GM23338 (cell line): ENCODE results near the gene MAP4K3. TPM values are rescaled to one million over a fixed set of nuclear protein-coding genes. Genes with fewer than 3 reads are reported as not detected.

Source experiments
- ATAC-seq: fragments of 200-7000 bp; cut with Tn5 transposase; 3 replicates; pipeline ENCODE4 v1.9.1; 2020
- DNase-seq: peaks from one replicate; pipeline ENCODE4 v3.0.0-alpha.2; 2015; ENCODE audit warnings: low spot score
- H2AFZ ChIP-seq: fragments of 200-600 bp; sonication (generic); 2 replicates; pipeline ENCODE4 v1.8.0; 2016; ENCODE audit warnings: antibody characterized with exemption, mild to moderate bottlenecking, moderate library complexity
- H3F3A ChIP-seq: fragments of 200-600 bp; sonication (generic); replicated peaks from 2 replicates; pipeline ENCODE4 v1.8.0; 2017; ENCODE audit warnings: antibody characterized with exemption, mixed run types, low read depth
- H3K27ac ChIP-seq: fragments of 200-600 bp; sonication (generic); 2 replicates; pipeline ENCODE4 v1.6.1; 2016; ENCODE audit warnings: low read depth
- H3K27me3 ChIP-seq: fragments of 200-600 bp; sonication (generic); 2 replicates; pipeline ENCODE4 v1.8.0; 2016; ENCODE audit warnings: mild to moderate bottlenecking, mixed run types, moderate library complexity; ENCODE audit not compliant: insufficient read depth
- H3K36me3 ChIP-seq: fragments of 200-600 bp; sonication (generic); 2 replicates; pipeline ENCODE4 v1.8.0; 2016; ENCODE audit warnings: mild to moderate bottlenecking; ENCODE audit not compliant: insufficient read depth
- H3K4me1 ChIP-seq: fragments of 200-600 bp; sonication (generic); 2 replicates; pipeline ENCODE4 v1.8.0; 2016; ENCODE audit warnings: mild to moderate bottlenecking, moderate library complexity; ENCODE audit not compliant: insufficient read depth
- H3K4me2 ChIP-seq: fragments of 200-600 bp; sonication (generic); 2 replicates; pipeline ENCODE4 v1.7.1; 2017; ENCODE audit warnings: mixed run types
- H3K4me3 ChIP-seq: fragments of 200-600 bp; sonication (generic); 2 replicates; pipeline ENCODE4 v1.6.1; 2016; ENCODE audit warnings: mixed run types
- H3K79me2 ChIP-seq: fragments of 200-600 bp; sonication (generic); replicated peaks from 2 replicates; pipeline ENCODE4 v1.8.0; 2017; ENCODE audit warnings: mild to moderate bottlenecking; ENCODE audit not compliant: insufficient read depth
- H3K9me2 ChIP-seq: fragments of 200-600 bp; sonication (generic); 2 replicates; pipeline ENCODE4 v1.8.0; 2017; ENCODE audit not compliant: insufficient read depth
- H4K20me1 ChIP-seq: fragments of 200-600 bp; sonication (generic); replicated peaks from 2 replicates; pipeline ENCODE4 v1.8.0; 2017; ENCODE audit warnings: mild to moderate bottlenecking; ENCODE audit not compliant: insufficient read depth
- H3K27ac Mint-ChIP-seq: 2 replicates; pipeline ENCODE4 v1.8.0; 2020; ENCODE audit warnings: inconsistent platforms, mild to moderate bottlenecking, moderate library complexity, mixed read lengths
- H3K27me3 Mint-ChIP-seq: 3 replicates; pipeline ENCODE4 v1.8.0; 2022; ENCODE audit warnings: low read depth, mild to moderate bottlenecking, moderate library complexity, mixed read lengths, inconsistent platforms; ENCODE audit not compliant: insufficient read depth, poor library complexity
- H3K36me3 Mint-ChIP-seq: 3 replicates; pipeline ENCODE4 v1.8.0; 2021; ENCODE audit warnings: low read depth, mild to moderate bottlenecking, inconsistent platforms, moderate library complexity, mixed read lengths
- H3K4me1 Mint-ChIP-seq: 3 replicates; pipeline ENCODE4 v1.8.0; 2020; ENCODE audit warnings: mild to moderate bottlenecking, inconsistent platforms, mixed read lengths
- H3K4me3 Mint-ChIP-seq: 3 replicates; pipeline ENCODE4 v1.8.0; 2021; ENCODE audit warnings: moderate library complexity, mild to moderate bottlenecking, inconsistent platforms, mixed read lengths
- H3K9me3 Mint-ChIP-seq: 3 replicates; pipeline ENCODE4 v1.8.0; 2020; ENCODE audit warnings: moderate library complexity, mild to moderate bottlenecking, inconsistent platforms, mixed read lengths
- EZH2 ChIP-seq: fragments of 200-600 bp; sonication (generic); IDR thresholded peaks from one replicate; pipeline ENCODE4 v1.8.0; 2017; ENCODE audit warnings: antibody characterized with exemption, mild to moderate bottlenecking, low read depth; ENCODE audit not compliant: unreplicated experiment
- EZH2phosphoT487 ChIP-seq: fragments of 200-600 bp; sonication (generic); IDR thresholded peaks from one replicate; pipeline ENCODE4 v1.8.1; 2018; ENCODE audit warnings: antibody characterized with exemption; ENCODE audit not compliant: unreplicated experiment
- JUNB ChIP-seq: IDR thresholded peaks from one replicate; pipeline ENCODE4 v1.6.1; 2016; ENCODE audit warnings: antibody characterized with exemption; ENCODE audit not compliant: unreplicated experiment
- NANOG ChIP-seq: IDR thresholded peaks from 2 replicates; pipeline ENCODE4 v1.6.1; 2016; ENCODE audit warnings: antibody characterized with exemption, borderline replicate concordance
- POLR2AphosphoS5 ChIP-seq: IDR thresholded peaks from 2 replicates; pipeline ENCODE4 v1.6.1; 2016; ENCODE audit warnings: antibody characterized with exemption, low read depth
- REST ChIP-seq: IDR thresholded peaks from one replicate; pipeline ENCODE4 v1.6.1; 2018; ENCODE audit warnings: antibody characterized with exemption; ENCODE audit not compliant: unreplicated experiment
- ZNF114 ChIP-seq: fragments of 250-450 bp; sonication (Bioruptor Pico); IDR thresholded peaks from 2 replicates; pipeline ENCODE4 v1.5.0; 2020; ENCODE audit warnings: mild to moderate bottlenecking, moderate library complexity
- ZNF331 ChIP-seq: fragments of 250-450 bp; sonication (Bioruptor Pico); IDR thresholded peaks from 2 replicates; pipeline ENCODE4 v1.5.0; 2020; ENCODE audit warnings: low read depth, mild to moderate bottlenecking, moderate library complexity
- polyA plus RNA-seq: library from polyadenylated mRNA; unstranded; fragments of >200 nt; fragmentation: Nextera tagmentation; extraction: Ambion mirVana; gene quantifications from 2 replicates; pipeline ENCODE4 v1.2.1, GENCODE V29; 2016
- total RNA-seq: library from RNA; depleted of rRNA; stranded (reverse); fragments of >200 nt; shearing (Covaris generic); gene quantifications from 2 replicates; pipeline ENCODE4 v1.2.3, GENCODE V29; 2014
- TF ChIP-seq, protein P1 (sequence below), 2 experiments: fragments of 200-600 bp in 1 of 2; sonication (generic) in 1 of 2; conservative IDR thresholded peaks; 2 replicates each; pipeline versions ENCODE4 v1.5.1 to v1.6.1; 2016 to 2017; ENCODE audit warnings: antibody characterized with exemption in 2 of 2, low read depth in 2 of 2, mild to moderate bottlenecking in 2 of 2, moderate library complexity in 1 of 2
- TF ChIP-seq, protein P2 (sequence below): IDR thresholded peaks from 2 replicates; pipeline ENCODE4 v1.6.1; 2016; ENCODE audit warnings: antibody characterized with exemption

The MAP4K3 gene
- total and polyA plus RNA-seq, 2 experiments from 2014 or later, result 33.0 to 90.7 TPM

- TF ChIP-seq, protein P1, sequence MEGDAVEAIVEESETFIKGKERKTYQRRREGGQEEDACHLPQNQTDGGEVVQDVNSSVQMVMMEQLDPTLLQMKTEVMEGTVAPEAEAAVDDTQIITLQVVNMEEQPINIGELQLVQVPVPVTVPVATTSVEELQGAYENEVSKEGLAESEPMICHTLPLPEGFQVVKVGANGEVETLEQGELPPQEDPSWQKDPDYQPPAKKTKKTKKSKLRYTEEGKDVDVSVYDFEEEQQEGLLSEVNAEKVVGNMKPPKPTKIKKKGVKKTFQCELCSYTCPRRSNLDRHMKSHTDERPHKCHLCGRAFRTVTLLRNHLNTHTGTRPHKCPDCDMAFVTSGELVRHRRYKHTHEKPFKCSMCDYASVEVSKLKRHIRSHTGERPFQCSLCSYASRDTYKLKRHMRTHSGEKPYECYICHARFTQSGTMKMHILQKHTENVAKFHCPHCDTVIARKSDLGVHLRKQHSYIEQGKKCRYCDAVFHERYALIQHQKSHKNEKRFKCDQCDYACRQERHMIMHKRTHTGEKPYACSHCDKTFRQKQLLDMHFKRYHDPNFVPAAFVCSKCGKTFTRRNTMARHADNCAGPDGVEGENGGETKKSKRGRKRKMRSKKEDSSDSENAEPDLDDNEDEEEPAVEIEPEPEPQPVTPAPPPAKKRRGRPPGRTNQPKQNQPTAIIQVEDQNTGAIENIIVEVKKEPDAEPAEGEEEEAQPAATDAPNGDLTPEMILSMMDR (conservative IDR thresholded peaks at IDR 0.05; ENCODE audit: low read depth in 2 of 2), result no peak
- TF ChIP-seq EZH2phosphoT487 (no peak), EZH2 (no peak), REST (no peak), NANOG (no peak), ZNF331 (CRISPR knock-in tag) (no peak)
- TF ChIP-seq, protein P2, sequence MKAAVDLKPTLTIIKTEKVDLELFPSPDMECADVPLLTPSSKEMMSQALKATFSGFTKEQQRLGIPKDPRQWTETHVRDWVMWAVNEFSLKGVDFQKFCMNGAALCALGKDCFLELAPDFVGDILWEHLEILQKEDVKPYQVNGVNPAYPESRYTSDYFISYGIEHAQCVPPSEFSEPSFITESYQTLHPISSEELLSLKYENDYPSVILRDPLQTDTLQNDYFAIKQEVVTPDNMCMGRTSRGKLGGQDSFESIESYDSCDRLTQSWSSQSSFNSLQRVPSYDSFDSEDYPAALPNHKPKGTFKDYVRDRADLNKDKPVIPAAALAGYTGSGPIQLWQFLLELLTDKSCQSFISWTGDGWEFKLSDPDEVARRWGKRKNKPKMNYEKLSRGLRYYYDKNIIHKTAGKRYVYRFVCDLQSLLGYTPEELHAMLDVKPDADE, result no peak
These were observed 68.2 kb downstream of the MAP4K3 start (continued) for GRCh38 chr2:39368846-39369245.

DNA sequence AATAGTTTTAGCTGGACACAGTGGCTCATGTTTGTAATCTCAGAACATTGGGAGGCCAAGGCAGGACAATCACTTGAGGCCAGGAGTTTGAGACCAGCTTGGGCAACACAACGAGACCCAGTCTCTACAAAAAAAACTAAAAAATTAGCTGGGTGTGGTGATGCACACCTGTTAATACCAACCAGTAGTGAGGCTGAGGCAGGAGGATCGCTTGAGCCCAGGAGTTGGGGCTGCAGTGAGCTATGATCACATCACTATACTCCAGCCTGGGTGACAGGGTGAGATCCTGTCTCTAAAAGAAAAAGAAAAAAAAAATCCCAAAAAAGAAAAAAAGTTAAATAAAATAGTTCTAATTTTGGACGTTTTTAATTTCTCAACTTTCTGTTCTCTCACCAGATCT lies 68.7 kb downstream of the MAP4K3 start:
- H3K9me3 Mint-ChIP-seq, result peaks cover 34% of the 10 kb centered on the region
- H3K4me2 ChIP-seq, result no peak overlapping the region
- H3F3A ChIP-seq, result no peaks in the 10 kb centered on the region
- H3K27me3 ChIP-seq, result no peaks in the 10 kb centered on the region
- H2AFZ ChIP-seq, result no peak overlapping the region
- peaks cover 61% of the 10 kb centered on the region for H3K79me2 ChIP-seq
- DNase-seq (no peak), ATAC-seq (no peak)
- no peaks in the 10 kb centered on the region for H3K36me3 ChIP-seq
- H3K4me3 ChIP-seq, result no peak overlapping the region
- H3K4me1 Mint-ChIP-seq, result peaks cover 48% of the 10 kb centered on the region
- no peaks in the 10 kb centered on the region for H4K20me1 ChIP-seq
- peaks cover 5% of the 10 kb centered on the region for H3K27me3 Mint-ChIP-seq
- no peak overlapping the region; the same call in 1 of the 2 replicates for H3K27ac ChIP-seq
- no peaks in the 10 kb centered on the region for H3K9me2 ChIP-seq
- no peak overlapping the region for H3K4me3 Mint-ChIP-seq
- peaks cover 44% of the 10 kb centered on the region for H3K4me1 ChIP-seq
- no peak overlapping the region for H3K27ac Mint-ChIP-seq
- H3K36me3 Mint-ChIP-seq, result peaks cover 73% of the 10 kb centered on the region
- TF ChIP-seq ZNF114 (CRISPR knock-in tag) (no peak), ZNF331 (CRISPR knock-in tag) (no peak), JUNB (no peak), REST (no peak), EZH2 (no peak), POLR2AphosphoS5 (no peak), EZH2phosphoT487 (no peak)
